GM23338 (cell line): ENCODE data around the gene ANKRD53. TPM values are rescaled to one million over a fixed set of nuclear protein-coding genes. Genes with fewer than 3 reads are reported as not detected.

Source experiments
- ATAC-seq: fragments of 200-7000 bp; cut with Tn5 transposase; 3 replicates; pipeline ENCODE4 v1.9.1; 2020
- DNase-seq: peaks from one replicate; pipeline ENCODE4 v3.0.0-alpha.2; 2015; ENCODE audit warnings: low spot score
- H2AFZ ChIP-seq: fragments of 200-600 bp; sonication (generic); 2 replicates; pipeline ENCODE4 v1.8.0; 2016; ENCODE audit warnings: antibody characterized with exemption, mild to moderate bottlenecking, moderate library complexity
- H3F3A ChIP-seq: fragments of 200-600 bp; sonication (generic); replicated peaks from 2 replicates; pipeline ENCODE4 v1.8.0; 2017; ENCODE audit warnings: antibody characterized with exemption, mixed run types, low read depth
- H3K27ac ChIP-seq: fragments of 200-600 bp; sonication (generic); 2 replicates; pipeline ENCODE4 v1.6.1; 2016; ENCODE audit warnings: low read depth
- H3K27me3 ChIP-seq: fragments of 200-600 bp; sonication (generic); 2 replicates; pipeline ENCODE4 v1.8.0; 2016; ENCODE audit warnings: mild to moderate bottlenecking, mixed run types, moderate library complexity; ENCODE audit not compliant: insufficient read depth
- H3K36me3 ChIP-seq: fragments of 200-600 bp; sonication (generic); 2 replicates; pipeline ENCODE4 v1.8.0; 2016; ENCODE audit warnings: mild to moderate bottlenecking; ENCODE audit not compliant: insufficient read depth
- H3K4me1 ChIP-seq: fragments of 200-600 bp; sonication (generic); 2 replicates; pipeline ENCODE4 v1.8.0; 2016; ENCODE audit warnings: mild to moderate bottlenecking, moderate library complexity; ENCODE audit not compliant: insufficient read depth
- H3K4me2 ChIP-seq: fragments of 200-600 bp; sonication (generic); 2 replicates; pipeline ENCODE4 v1.7.1; 2017; ENCODE audit warnings: mixed run types
- H3K4me3 ChIP-seq: fragments of 200-600 bp; sonication (generic); 2 replicates; pipeline ENCODE4 v1.6.1; 2016; ENCODE audit warnings: mixed run types
- H3K79me2 ChIP-seq: fragments of 200-600 bp; sonication (generic); replicated peaks from 2 replicates; pipeline ENCODE4 v1.8.0; 2017; ENCODE audit warnings: mild to moderate bottlenecking; ENCODE audit not compliant: insufficient read depth
- H3K9me2 ChIP-seq: fragments of 200-600 bp; sonication (generic); 2 replicates; pipeline ENCODE4 v1.8.0; 2017; ENCODE audit not compliant: insufficient read depth
- H4K20me1 ChIP-seq: fragments of 200-600 bp; sonication (generic); replicated peaks from 2 replicates; pipeline ENCODE4 v1.8.0; 2017; ENCODE audit warnings: mild to moderate bottlenecking; ENCODE audit not compliant: insufficient read depth
- H3K27ac Mint-ChIP-seq: 2 replicates; pipeline ENCODE4 v1.8.0; 2020; ENCODE audit warnings: inconsistent platforms, mild to moderate bottlenecking, moderate library complexity, mixed read lengths
- H3K27me3 Mint-ChIP-seq: 3 replicates; pipeline ENCODE4 v1.8.0; 2022; ENCODE audit warnings: low read depth, mild to moderate bottlenecking, moderate library complexity, mixed read lengths, inconsistent platforms; ENCODE audit not compliant: insufficient read depth, poor library complexity
- H3K36me3 Mint-ChIP-seq: 3 replicates; pipeline ENCODE4 v1.8.0; 2021; ENCODE audit warnings: low read depth, mild to moderate bottlenecking, inconsistent platforms, moderate library complexity, mixed read lengths
- H3K4me1 Mint-ChIP-seq: 3 replicates; pipeline ENCODE4 v1.8.0; 2020; ENCODE audit warnings: mild to moderate bottlenecking, inconsistent platforms, mixed read lengths
- H3K4me3 Mint-ChIP-seq: 3 replicates; pipeline ENCODE4 v1.8.0; 2021; ENCODE audit warnings: moderate library complexity, mild to moderate bottlenecking, inconsistent platforms, mixed read lengths
- H3K9me3 Mint-ChIP-seq: 3 replicates; pipeline ENCODE4 v1.8.0; 2020; ENCODE audit warnings: moderate library complexity, mild to moderate bottlenecking, inconsistent platforms, mixed read lengths
- ETS1 ChIP-seq: IDR thresholded peaks from 2 replicates; pipeline ENCODE4 v1.6.1; 2016; ENCODE audit warnings: antibody characterized with exemption
- EZH2 ChIP-seq: fragments of 200-600 bp; sonication (generic); IDR thresholded peaks from one replicate; pipeline ENCODE4 v1.8.0; 2017; ENCODE audit warnings: antibody characterized with exemption, mild to moderate bottlenecking, low read depth; ENCODE audit not compliant: unreplicated experiment
- EZH2phosphoT487 ChIP-seq: fragments of 200-600 bp; sonication (generic); IDR thresholded peaks from one replicate; pipeline ENCODE4 v1.8.1; 2018; ENCODE audit warnings: antibody characterized with exemption; ENCODE audit not compliant: unreplicated experiment
- JUNB ChIP-seq: IDR thresholded peaks from one replicate; pipeline ENCODE4 v1.6.1; 2016; ENCODE audit warnings: antibody characterized with exemption; ENCODE audit not compliant: unreplicated experiment
- NANOG ChIP-seq: IDR thresholded peaks from 2 replicates; pipeline ENCODE4 v1.6.1; 2016; ENCODE audit warnings: antibody characterized with exemption, borderline replicate concordance
- POLR2AphosphoS5 ChIP-seq: IDR thresholded peaks from 2 replicates; pipeline ENCODE4 v1.6.1; 2016; ENCODE audit warnings: antibody characterized with exemption, low read depth
- REST ChIP-seq: IDR thresholded peaks from one replicate; pipeline ENCODE4 v1.6.1; 2018; ENCODE audit warnings: antibody characterized with exemption; ENCODE audit not compliant: unreplicated experiment
- STAT1 ChIP-seq: IDR thresholded peaks from one replicate; pipeline ENCODE4 v1.6.1; 2016; ENCODE audit warnings: antibody characterized with exemption; ENCODE audit not compliant: unreplicated experiment
- ZNF114 ChIP-seq: fragments of 250-450 bp; sonication (Bioruptor Pico); IDR thresholded peaks from 2 replicates; pipeline ENCODE4 v1.5.0; 2020; ENCODE audit warnings: mild to moderate bottlenecking, moderate library complexity
- polyA plus RNA-seq: library from polyadenylated mRNA; unstranded; fragments of >200 nt; fragmentation: Nextera tagmentation; extraction: Ambion mirVana; gene quantifications from 2 replicates; pipeline ENCODE4 v1.2.1, GENCODE V29; 2016
- total RNA-seq: library from RNA; depleted of rRNA; stranded (reverse); fragments of >200 nt; shearing (Covaris generic); gene quantifications from 2 replicates; pipeline ENCODE4 v1.2.3, GENCODE V29; 2014

The ANKRD53 gene
- total and polyA plus RNA-seq, 2 experiments from 2014 or later: 0.32 to 0.73 TPM

- TF ChIP-seq REST (no peak), STAT1 (no peak), ZNF114 (no peak)
These were observed 39.9 kb upstream of the ANKRD53 start (continued) for GRCh38 chr2:70938586-70938950.

- H3K4me2 ChIP-seq: peak overlapping the region; percentile 81
- H3K4me1 Mint-ChIP-seq: peaks cover 48% of the 10 kb centered on the region
- H3K9me2 ChIP-seq: no peaks in the 10 kb centered on the region
- H2AFZ ChIP-seq: peak overlapping the region; percentile 78; the same call in 1 of the 2 replicates
- peak overlapping the region; percentile 56 for H3K4me3 Mint-ChIP-seq
- H3K9me3 Mint-ChIP-seq: no peaks in the 10 kb centered on the region
- H4K20me1 ChIP-seq: no peaks in the 10 kb centered on the region
- TF ChIP-seq JUNB (peak; percentile 82), EZH2phosphoT487 (no peak), EZH2 (no peak), POLR2AphosphoS5 (no peak), NANOG (no peak), ETS1 (no peak)
- H3K79me2 ChIP-seq: no peaks in the 10 kb centered on the region
- DNase-seq: peak; percentile 80
- peaks cover 64% of the 10 kb centered on the region for H3K27me3 ChIP-seq
- H3K4me3 ChIP-seq: peak overlapping the region; percentile 55
- H3K27ac Mint-ChIP-seq: no peak overlapping the region
- no peak overlapping the region for H3K27ac ChIP-seq
- no peaks in the 10 kb centered on the region for H3F3A ChIP-seq
- H3K4me1 ChIP-seq: peaks cover 30% of the 10 kb centered on the region
- peaks cover 61% of the 10 kb centered on the region for H3K27me3 Mint-ChIP-seq
- peak; percentile 69 for ATAC-seq
- H3K36me3 Mint-ChIP-seq: no peaks in the 10 kb centered on the region
- no peaks in the 10 kb centered on the region for H3K36me3 ChIP-seq
These were observed 39.2 kb upstream of the ANKRD53 start for GRCh38 chr2:70939001-70939838.
